Measurements from ENCODE around the gene CADM2.

The CADM2 gene

DNA sequence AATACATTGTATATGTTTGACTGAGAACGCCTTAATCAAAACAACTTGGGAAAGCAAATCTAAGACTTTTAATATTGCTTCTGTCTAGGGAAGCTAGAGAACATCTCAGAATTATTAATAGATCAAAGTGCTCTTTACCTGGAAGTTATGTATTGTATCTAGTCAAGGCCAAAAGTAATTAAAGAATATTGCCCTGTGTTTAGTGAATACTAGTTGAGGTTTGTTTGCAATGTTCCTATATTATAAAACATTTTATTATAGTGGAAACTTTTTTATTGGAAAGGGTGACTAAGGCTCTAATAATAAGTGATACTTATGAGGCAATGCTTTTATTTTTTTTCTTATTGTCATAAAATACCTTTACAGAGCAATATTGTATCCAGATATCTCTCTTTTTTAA, 118.2 kb downstream of the CADM2 start:
- Histone ChIP-seq H3K4me1 (ENCODE audit: control insufficient read depth, insufficient read depth, low read length) (no peaks in the 10 kb centered on the region), H3K9me3 (ENCODE audit: control insufficient read depth, insufficient read depth, low read depth, low read length) (no peaks in the 10 kb centered on the region), H3K27ac (ENCODE audit: extremely low read depth, low read depth, low read length) (no peak overlapping the region), H3K36me3 (ENCODE audit: control insufficient read depth in 2 of 2, insufficient read depth in 1 of 2, low read length in 2 of 2) (no peaks in the 10 kb centered on the region), H3K4me3 (ENCODE audit: low read depth, low read length) (no peak overlapping the region)
- POLR2A ChIA-PET: no interaction called here
- TF ChIP-seq ZNF24 (tag by site-specific recombination; IDR thresholded peaks at IDR 0.05) (no peak), SP3 (tag by site-specific recombination; IDR thresholded peaks at IDR 0.05) (no peak), ZBTB10 (tag by site-specific recombination; IDR thresholded peaks at IDR 0.05) (no peak)
- CTCF ChIA-PET: no interaction called here

DNA sequence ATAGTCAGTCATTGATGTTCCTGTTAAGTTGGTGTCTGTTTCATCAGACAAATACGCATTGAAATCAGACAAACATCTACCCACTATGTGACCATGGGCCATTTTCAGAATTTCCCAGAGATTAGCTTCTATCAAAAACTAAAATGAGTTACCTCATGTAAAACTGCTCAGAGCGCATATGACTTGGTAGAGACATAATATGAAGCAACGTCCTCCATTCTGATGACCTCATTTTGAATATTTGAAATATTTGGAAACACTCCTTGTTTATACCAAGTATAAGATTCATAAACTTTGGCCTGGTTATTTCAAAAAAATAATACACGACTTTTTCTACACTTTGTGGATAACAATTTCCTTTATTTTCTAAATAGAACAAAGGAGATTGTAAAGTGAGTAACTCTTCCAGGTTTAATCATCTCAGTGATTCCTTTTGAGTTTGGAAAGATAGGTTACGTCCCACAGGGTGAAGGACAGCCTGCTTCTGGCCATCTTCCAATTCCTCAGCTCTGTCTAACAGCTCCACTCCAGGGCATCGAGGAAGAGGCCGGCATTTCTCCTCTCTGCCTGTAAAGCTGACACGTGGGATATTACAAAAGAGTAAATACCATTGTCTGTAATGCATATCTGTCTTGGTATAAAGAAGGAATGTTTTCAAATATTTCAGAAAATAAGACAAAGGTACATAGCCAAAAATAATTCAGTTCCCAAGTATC, 122.6 kb downstream of the CADM2 start:
- ChIA-PET CTCF (no interaction called here), POLR2A (no interaction called here)
- TF ChIP-seq GLIS1 (tag by site-specific recombination; IDR thresholded peaks at IDR 0.05) (no peak), ZBTB7A (tag by site-specific recombination; IDR thresholded peaks at IDR 0.05; ENCODE audit: low read depth) (no peak)
- H3K9me3 ChIP-seq (ENCODE audit: control insufficient read depth, insufficient read depth, low read depth, low read length): no peaks in the 10 kb centered on the region
- no peaks in the 10 kb centered on the region for H3K36me3 ChIP-seq (ENCODE audit: control insufficient read depth in 2 of 2, insufficient read depth in 1 of 2, low read length in 2 of 2)
- H3K4me3 ChIP-seq (ENCODE audit: low read depth, low read length): no peak overlapping the region
- H3K4me1 ChIP-seq (ENCODE audit: control insufficient read depth, insufficient read depth, low read length): no peaks in the 10 kb centered on the region
- no peak overlapping the region for H3K27ac ChIP-seq (ENCODE audit: extremely low read depth, low read depth, low read length)

- TF ChIP-seq ZNF366 (tag by site-specific recombination; conservative IDR thresholded peaks at IDR 0.05) (no peak), ZEB2 (tag by site-specific recombination; IDR thresholded peaks at IDR 0.05) (no peak), KLF1 (tag by site-specific recombination; IDR thresholded peaks at IDR 0.05) (no peak), ZNF530 (tag by site-specific recombination; IDR thresholded peaks at IDR 0.05; ENCODE audit: low read depth) (no peak), ZNF2 (tag by site-specific recombination; IDR thresholded peaks at IDR 0.05) (no peak), ZBTB8A (tag by site-specific recombination; IDR thresholded peaks at IDR 0.05) (no peak), ZSCAN4 (tag by site-specific recombination; IDR thresholded peaks at IDR 0.05) (no peak), BCL11B (tag by site-specific recombination; IDR thresholded peaks at IDR 0.05; ENCODE audit: low read depth) (no peak), ZNF488 (tag by site-specific recombination; IDR thresholded peaks at IDR 0.05) (no peak)
- POLR2A ChIA-PET: no interaction called here
- CTCF ChIA-PET: no interaction called here
- no peak overlapping the region for H3K27ac ChIP-seq (ENCODE audit: extremely low read depth, low read depth, low read length)
- no peaks in the 10 kb centered on the region for H3K9me3 ChIP-seq (ENCODE audit: control insufficient read depth, insufficient read depth, low read depth, low read length)
- H3K4me3 ChIP-seq (ENCODE audit: low read depth, low read length): no peak overlapping the region
- H3K36me3 ChIP-seq (ENCODE audit: control insufficient read depth in 2 of 2, insufficient read depth in 1 of 2, low read length in 2 of 2): no peaks in the 10 kb centered on the region
- no peaks in the 10 kb centered on the region for H3K4me1 ChIP-seq (ENCODE audit: control insufficient read depth, insufficient read depth, low read length)
These were observed 131.7 kb downstream of the CADM2 start for GRCh38 chr3:85090495-85090894.

DNA sequence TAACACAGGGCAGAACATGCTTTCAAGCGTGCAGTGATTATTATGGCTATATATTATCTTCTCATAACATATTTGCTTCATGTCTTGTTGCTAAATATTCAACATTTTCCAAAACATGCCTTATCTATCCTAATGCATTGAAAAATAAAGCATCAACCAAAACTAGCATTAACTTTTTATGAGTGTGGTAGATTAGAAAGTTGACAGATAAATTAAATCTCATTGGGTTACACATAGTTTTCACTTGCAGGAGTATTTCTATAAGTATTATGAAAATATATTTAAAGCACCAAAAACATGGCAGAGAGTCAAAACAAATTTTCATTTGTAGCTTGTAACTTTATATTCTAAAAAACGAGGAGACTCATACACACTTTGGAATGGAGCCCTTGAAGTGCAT, 141.5 kb downstream of the CADM2 start:
- H3K36me3 ChIP-seq (ENCODE audit: control insufficient read depth in 2 of 2, insufficient read depth in 1 of 2, low read length in 2 of 2): no peaks in the 10 kb centered on the region
- no peak overlapping the region for H3K27ac ChIP-seq (ENCODE audit: extremely low read depth, low read depth, low read length)
- no peaks in the 10 kb centered on the region for H3K9me3 ChIP-seq (ENCODE audit: control insufficient read depth, insufficient read depth, low read depth, low read length)
- POLR2A ChIA-PET: no interaction called here
- no peak overlapping the region for H3K4me3 ChIP-seq (ENCODE audit: low read depth, low read length)
- TF ChIP-seq ZNF248 (tag by site-specific recombination; IDR thresholded peaks at IDR 0.05) (no peak), ZFP37 (tag by site-specific recombination; IDR thresholded peaks at IDR 0.05) (no peak), BCL11A (tag by site-specific recombination; IDR thresholded peaks at IDR 0.05; ENCODE audit: low read depth) (no peak), ZNF571 (tag by site-specific recombination; IDR thresholded peaks at IDR 0.05) (no peak), ZNF600 (tag by site-specific recombination; IDR thresholded peaks at IDR 0.05) (no peak), ZNF24 (tag by site-specific recombination; IDR thresholded peaks at IDR 0.05) (no peak), ZNF768 (tag by site-specific recombination; IDR thresholded peaks at IDR 0.05) (no peak)
- no peaks in the 10 kb centered on the region for H3K4me1 ChIP-seq (ENCODE audit: control insufficient read depth, insufficient read depth, low read length)
- CTCF ChIA-PET: interaction anchor here (0.5 kb wide), 1 partner anchor 1306 kb away, joined by 3 read pairs; no protein-coding TSS in a partner anchor
